Ureter (tissue), 1 donor: ENCODE measurements around the gene LDLRAD2. TPM values are rescaled to one million over a fixed set of nuclear protein-coding genes. Genes with fewer than 3 reads are reported as not detected.

Experiments
- DNase-seq: peaks from one replicate; pipeline ENCODE4 v3.0.0-alpha.2; 2020; ENCODE audit warnings: low spot score
- total RNA-seq: library from RNA; stranded (reverse); gene quantifications from one replicate; pipeline ENCODE4 v1.2.4, GENCODE V29; 2023
- donor health status: DM: yes; HTN: yes; CAD: no.

LDLRAD2 gene
- total RNA-seq, 1 donor from 2014 or later: 1.1 TPM

GRCh38 chr1:21842606-21843162 lies 30.6 kb downstream of the LDLRAD2 start:
- DNase-seq: no peak

- no peak for DNase-seq
Measured at GRCh38 chr1:21843208-21843607, 31.1 kb downstream of the LDLRAD2 start.

GRCh38 chr1:21843996-21844395 lies 31.9 kb downstream of the LDLRAD2 start:
- no peak for DNase-seq

GRCh38 chr1:21845646-21846641 lies 33.9 kb downstream of the LDLRAD2 start:
- DNase-seq: no peak

- no peak for DNase-seq
Measured at GRCh38 chr1:21847223-21848205, 35.4 kb downstream of the LDLRAD2 start.

GRCh38 chr1:21848524-21849174 lies 36.6 kb downstream of the LDLRAD2 start:
- no peak for DNase-seq

- DNase-seq: no peak
Measured at GRCh38 chr1:21849909-21850576, 38.0 kb downstream of the LDLRAD2 start.

GRCh38 chr1:21851430-21852250 lies 39.6 kb downstream of the LDLRAD2 start:
- no peak for DNase-seq

GRCh38 chr1:21852282-21853130 lies 40.4 kb downstream of the LDLRAD2 start:
- no peak for DNase-seq

GRCh38 chr1:21853131-21853427 lies 41.0 kb downstream of the LDLRAD2 start:
- no peak for DNase-seq

- no peak for DNase-seq
Measured at GRCh38 chr1:21854090-21854750, 42.2 kb downstream of the LDLRAD2 start.

- DNase-seq: no peak
Measured at GRCh38 chr1:21854751-21855131, 42.7 kb downstream of the LDLRAD2 start.

- no peak for DNase-seq
Measured at GRCh38 chr1:21855257-21856096, 43.4 kb downstream of the LDLRAD2 start.

- no peak for DNase-seq
Measured at GRCh38 chr1:21857142-21857839, 45.2 kb downstream of the LDLRAD2 start.

GRCh38 chr1:21857840-21858670 lies 46.0 kb downstream of the LDLRAD2 start:
- no peak for DNase-seq

- no peak for DNase-seq
Measured at GRCh38 chr1:21859669-21860179, 47.7 kb downstream of the LDLRAD2 start.
